CD4-positive, alpha-beta T cell (primary cell): ENCODE results near the gene SLC50A1. TPM values are rescaled to one million over a fixed set of nuclear protein-coding genes. Genes with fewer than 3 reads are reported as not detected.

Experiments used
- ATAC-seq: fragments of 200-7000 bp; cut with Tn5 transposase; one replicate; pipeline ENCODE4 v1.10.0; 2022; ENCODE audit warnings: mild to moderate bottlenecking; ENCODE audit not compliant: poor library complexity
- CTCF ChIA-PET: fragments of 350-600 bp; sonication (Branson Sonifier 250); formaldehyde crosslinking; loops from one replicate; lab custom pipeline; 2021; ENCODE audit warnings: antibody characterized with exemption, inconsistent platforms; lab: Charles Lee
- POLR2A ChIA-PET: fragments of 350-600 bp; sonication (Branson Sonifier 250); formaldehyde crosslinking; loops from one replicate; lab custom pipeline; 2021; ENCODE audit warnings: antibody characterized with exemption, inconsistent platforms; lab: Charles Lee
- DNase-seq, 14 experiments: peaks; one replicate each; pipeline ENCODE4 v3.0.0-alpha.2; 2013 to 2020; ENCODE audit warnings: mixed read lengths in 2 of 14
- H3K27ac ChIP-seq, 2 donors: one replicate each; pipeline versions ENCODE4 v1.5.1 to v1.7.0; 2013; ENCODE audit warnings: low read length in 2 of 2, low read depth in 1 of 2, mild to moderate bottlenecking in 1 of 2
- H3K27me3 ChIP-seq, 2 experiments: 1 replicate in 1 of 2; 2 replicates in 1 of 2; pipeline versions ENCODE4 v1.6.1 to v1.7.0; 2013; ENCODE audit warnings: low read length in 2 of 2, control low read depth in 1 of 2, mild to moderate bottlenecking in 1 of 2, moderate library complexity in 1 of 2; ENCODE audit not compliant: insufficient read depth in 2 of 2, control insufficient read depth in 1 of 2
- H3K36me3 ChIP-seq: one replicate; pipeline ENCODE4 v1.6.1; 2013; ENCODE audit warnings: low read length, control low read depth; ENCODE audit not compliant: insufficient read depth
- H3K4me1 ChIP-seq: one replicate; pipeline ENCODE4 v1.6.1; 2013; ENCODE audit warnings: low read length, control low read depth; ENCODE audit not compliant: insufficient read depth
- H3K4me3 ChIP-seq: one replicate; pipeline ENCODE4 v1.5.1; 2013; ENCODE audit warnings: mild to moderate bottlenecking, low read length, moderate library complexity
- H3K9me3 ChIP-seq, 2 experiments: 1 replicate in 1 of 2; 2 replicates in 1 of 2; pipeline versions ENCODE4 v1.6.1 to v1.7.0; 2013; ENCODE audit warnings: low read length in 2 of 2, mild to moderate bottlenecking in 2 of 2, control low read depth in 1 of 2, moderate library complexity in 1 of 2; ENCODE audit not compliant: control insufficient read depth in 1 of 2, insufficient read depth in 1 of 2
- H3K27ac Mint-ChIP-seq: one replicate; pipeline ENCODE4 v1.8.0; 2020; ENCODE audit warnings: mixed read lengths
- H3K27me3 Mint-ChIP-seq: one replicate; pipeline ENCODE4 v1.8.0; 2021; ENCODE audit warnings: mixed read lengths
- H3K36me3 Mint-ChIP-seq: one replicate; pipeline ENCODE4 v1.8.0; 2021; ENCODE audit warnings: low read depth, mixed read lengths
- H3K4me1 Mint-ChIP-seq: one replicate; pipeline ENCODE4 v1.8.0; 2021; ENCODE audit warnings: low read depth, mixed read lengths
- H3K4me3 Mint-ChIP-seq: one replicate; pipeline ENCODE4 v1.8.0; 2020; ENCODE audit warnings: mild to moderate bottlenecking, mixed read lengths
- H3K9me3 Mint-ChIP-seq: one replicate; pipeline ENCODE4 v1.8.0; 2020; ENCODE audit warnings: mixed read lengths
- intact Hi-C, 2 experiments: fragments of 100-400 bp; cut with DNase I in 1 of 2; cut with micrococcal nuclease in 1 of 2; formaldehyde crosslinking; loops; one replicate each; pipeline versions ENCODE4 v1.15.1 to v1.9.0; 2023 to 2025; cut with DNase I, micrococcal nuclease
- total RNA-seq, 174 experiments: library from RNA in 2 of 174; stranded (reverse) in 2 of 174; gene quantifications; one replicate each; pipeline ENCODE4 v1.2.3 and lab custom pipeline; 2021 to 2026
- TF ChIP-seq, protein P1 (sequence below): fragments of 200-600 bp; IDR thresholded peaks from one replicate; pipeline ENCODE4 v1.8.0; 2022; ENCODE audit warnings: antibody characterized with exemption, mild to moderate bottlenecking

Gene SLC50A1
- total RNA-seq, 2 experiments from 2014 or later: 10.2 to 12.5 TPM

DNA sequence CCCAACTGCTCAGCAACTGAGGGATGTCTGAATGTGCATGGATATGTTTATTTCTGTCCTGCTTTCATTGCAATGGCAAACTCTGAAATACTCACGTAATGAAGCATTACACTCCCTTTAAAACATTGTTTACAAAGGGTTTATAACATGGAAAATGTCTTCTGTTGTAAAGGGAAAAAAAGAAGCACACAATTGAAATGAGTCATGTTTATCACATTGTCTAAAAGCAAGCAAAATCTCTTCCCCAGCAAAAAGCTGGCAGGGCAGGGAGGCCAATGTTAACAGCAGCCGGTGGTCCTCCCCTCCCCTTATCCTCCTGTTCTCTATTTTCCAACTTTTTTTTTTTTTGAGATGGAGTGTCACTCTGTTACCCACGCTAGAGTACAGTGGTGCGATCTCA is 11.9 kb upstream of the SLC50A1 start:
- CTCF ChIA-PET: no interaction called here
- no peak overlapping the region for H3K4me3 Mint-ChIP-seq
- TF ChIP-seq, protein P1, sequence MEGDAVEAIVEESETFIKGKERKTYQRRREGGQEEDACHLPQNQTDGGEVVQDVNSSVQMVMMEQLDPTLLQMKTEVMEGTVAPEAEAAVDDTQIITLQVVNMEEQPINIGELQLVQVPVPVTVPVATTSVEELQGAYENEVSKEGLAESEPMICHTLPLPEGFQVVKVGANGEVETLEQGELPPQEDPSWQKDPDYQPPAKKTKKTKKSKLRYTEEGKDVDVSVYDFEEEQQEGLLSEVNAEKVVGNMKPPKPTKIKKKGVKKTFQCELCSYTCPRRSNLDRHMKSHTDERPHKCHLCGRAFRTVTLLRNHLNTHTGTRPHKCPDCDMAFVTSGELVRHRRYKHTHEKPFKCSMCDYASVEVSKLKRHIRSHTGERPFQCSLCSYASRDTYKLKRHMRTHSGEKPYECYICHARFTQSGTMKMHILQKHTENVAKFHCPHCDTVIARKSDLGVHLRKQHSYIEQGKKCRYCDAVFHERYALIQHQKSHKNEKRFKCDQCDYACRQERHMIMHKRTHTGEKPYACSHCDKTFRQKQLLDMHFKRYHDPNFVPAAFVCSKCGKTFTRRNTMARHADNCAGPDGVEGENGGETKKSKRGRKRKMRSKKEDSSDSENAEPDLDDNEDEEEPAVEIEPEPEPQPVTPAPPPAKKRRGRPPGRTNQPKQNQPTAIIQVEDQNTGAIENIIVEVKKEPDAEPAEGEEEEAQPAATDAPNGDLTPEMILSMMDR: no peak
- H3K4me1 Mint-ChIP-seq: peaks cover 18% of the 10 kb centered on the region
- no peaks in the 10 kb centered on the region for H3K36me3 Mint-ChIP-seq
- no peak for ATAC-seq
- no peak overlapping the region for H3K27ac Mint-ChIP-seq
- intact Hi-C loops: no loop called here
- DNase-seq: no peak
- Histone ChIP-seq H3K27me3 (peaks cover 7 to 12% of the 10 kb centered on the region in 2 experiments), H3K4me1 (peaks cover 26% of the 10 kb centered on the region), H3K27ac (no peak overlapping the region), H3K36me3 (no peaks in the 10 kb centered on the region), H3K4me3 (no peak overlapping the region), H3K9me3 (no peaks in the 10 kb centered on the region)
- POLR2A ChIA-PET: no interaction called here
- H3K27me3 Mint-ChIP-seq: peaks cover 21% of the 10 kb centered on the region
- H3K9me3 Mint-ChIP-seq: no peaks in the 10 kb centered on the region

DNA sequence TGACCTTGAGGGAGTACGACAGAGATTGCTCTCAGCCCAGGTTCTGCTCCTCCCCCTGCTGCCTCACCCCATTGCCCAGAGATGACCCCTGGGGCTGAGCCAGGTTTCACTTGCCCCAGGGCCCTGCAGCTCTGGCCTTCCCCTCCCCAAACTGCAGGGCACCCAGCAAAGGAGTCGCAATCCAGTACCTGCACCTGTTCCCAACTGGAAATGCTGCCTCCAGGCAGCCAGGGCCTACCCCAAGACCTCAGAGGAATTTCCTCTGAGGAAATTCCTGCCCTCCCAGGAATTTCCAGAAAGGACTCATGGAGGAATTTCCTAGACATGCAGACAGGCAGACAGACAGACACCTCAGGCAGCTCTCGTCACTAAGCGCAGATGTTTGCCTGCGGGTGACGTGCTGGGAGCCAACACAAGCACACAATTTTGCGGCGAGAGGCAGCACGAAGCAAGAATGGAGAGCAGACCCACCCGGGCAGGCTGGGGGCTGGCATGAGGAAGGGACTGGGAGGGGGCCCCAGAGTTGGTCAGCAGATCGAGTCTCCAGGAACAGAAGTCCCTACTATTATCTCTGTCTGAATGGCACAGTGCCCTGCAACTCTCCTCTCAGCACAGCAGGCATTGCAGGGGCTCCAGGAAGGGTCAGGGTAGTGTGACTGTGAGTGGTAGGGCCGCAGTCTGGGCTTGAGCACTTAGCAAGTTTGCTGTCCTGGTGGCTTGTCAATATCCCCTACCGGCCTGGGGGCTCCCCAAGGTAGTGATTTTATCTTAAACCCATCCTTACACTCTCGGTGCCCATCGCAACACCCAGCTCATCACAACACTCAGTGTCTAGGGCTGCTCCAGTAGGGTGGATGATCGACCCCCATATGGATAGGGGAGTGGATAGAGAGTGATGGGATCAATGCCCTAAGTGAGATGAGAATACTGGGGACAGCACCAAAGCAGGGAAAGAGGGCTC is 10.9 kb upstream of the SLC50A1 start:
- no peaks in the 10 kb centered on the region for H3K36me3 ChIP-seq
- peaks cover 36% of the 10 kb centered on the region for H3K4me1 ChIP-seq
- H3K27ac Mint-ChIP-seq: no peak overlapping the region
- no peak overlapping the region for H3K4me3 ChIP-seq
- no peaks in the 10 kb centered on the region for H3K9me3 ChIP-seq
- TF ChIP-seq, protein P1: no peak
- peak overlapping the region; percentile 15 for H3K4me3 Mint-ChIP-seq
- ATAC-seq: no peak
- no peaks in the 10 kb centered on the region for H3K36me3 Mint-ChIP-seq
- peaks cover 28% of the 10 kb centered on the region for H3K27me3 Mint-ChIP-seq
- POLR2A ChIA-PET: no interaction called here
- intact Hi-C loops: loop anchor here (5.0 kb wide), 2 partner anchors 32 to 43 kb away; no protein-coding TSS in a partner anchor
- CTCF ChIA-PET: no interaction called here
- DNase-seq: no peak
- H3K27me3 ChIP-seq: peaks cover 7 to 15% of the 10 kb centered on the region in 2 experiments
- no peak overlapping the region for H3K27ac ChIP-seq
- H3K4me1 Mint-ChIP-seq: peaks cover 27% of the 10 kb centered on the region
- no peaks in the 10 kb centered on the region for H3K9me3 Mint-ChIP-seq

DNA sequence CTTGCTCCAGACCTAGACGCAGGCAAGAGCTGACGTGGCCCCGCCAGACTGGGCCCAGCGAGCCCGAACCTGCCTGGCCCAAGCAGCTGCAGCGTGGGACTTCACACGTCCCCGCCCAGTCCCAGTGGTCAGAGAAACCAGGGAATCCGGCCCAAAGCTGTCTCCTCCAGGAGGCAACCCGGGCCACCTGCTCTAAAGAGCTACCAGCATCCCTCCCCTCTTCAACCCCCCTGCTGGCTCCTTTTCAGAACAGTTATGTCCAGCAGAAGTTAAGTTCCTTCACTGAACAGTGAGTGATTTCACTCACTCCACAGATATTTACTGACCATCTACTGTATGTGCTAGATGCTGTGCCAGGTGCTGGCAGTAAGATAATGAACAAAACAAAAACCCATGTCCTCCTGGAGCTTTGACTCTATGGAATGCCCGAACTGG is 10.1 kb upstream of the SLC50A1 start:
- peak overlapping the region; percentile 74 for H3K4me3 Mint-ChIP-seq
- TF ChIP-seq, protein P1: no peak
- no peak overlapping the region for H3K27ac Mint-ChIP-seq
- Histone ChIP-seq H3K27ac (no peak overlapping the region), H3K27me3 (peaks cover 7 to 15% of the 10 kb centered on the region in 2 experiments), H3K9me3 (no peaks in the 10 kb centered on the region), H3K4me1 (peaks cover 41% of the 10 kb centered on the region), H3K36me3 (no peaks in the 10 kb centered on the region), H3K4me3 (no peak overlapping the region)
- intact Hi-C loops: loop anchor here (5.0 kb wide), 2 partner anchors 33 to 42 kb away; no protein-coding TSS in a partner anchor
- H3K4me1 Mint-ChIP-seq: peaks cover 35% of the 10 kb centered on the region
- peaks cover 2% of the 10 kb centered on the region for H3K36me3 Mint-ChIP-seq
- POLR2A ChIA-PET: interaction anchor here (1.9 kb wide), 1 partner anchor 10 kb away, joined by 10 read pairs; the partner anchor contains the start of gene SLC50A1
- DNase-seq (no peak), ATAC-seq (no peak)
- no peaks in the 10 kb centered on the region for H3K9me3 Mint-ChIP-seq
- H3K27me3 Mint-ChIP-seq: peaks cover 31% of the 10 kb centered on the region
- CTCF ChIA-PET: interaction anchor here (1.2 kb wide), 1 partner anchor 34 kb away, joined by 5 read pairs; no protein-coding TSS in a partner anchor
